Panc1 (cell line): ENCODE results near the gene NRG2. TPM values are rescaled to one million over a fixed set of nuclear protein-coding genes. Genes with fewer than 3 reads are reported as not detected.

Source experiments
- ATAC-seq: fragments of 200-7000 bp; cut with Tn5 transposase; 2 replicates; pipeline ENCODE4 v1.9.1; 2020; ENCODE audit warnings: mild to moderate bottlenecking, moderate library complexity
- BruUV-seq: library from RNA; stranded (reverse); fragments of 400-500 nt; replicated peaks from 2 replicates; lab custom pipeline; 2021; lab: Mats Ljungman, UMichigan
- CTCF ChIA-PET: fragments of 300-600 bp; sonication (Branson Sonifier 250); formaldehyde crosslinking; loops from one replicate; lab custom pipeline; 2022; ENCODE audit warnings: antibody characterized with exemption; lab: Charles Lee
- POLR2A ChIA-PET: fragments of 300-600 bp; sonication (Branson Sonifier 250); formaldehyde crosslinking; loops from one replicate; lab custom pipeline; 2022; ENCODE audit warnings: antibody characterized with exemption; lab: Charles Lee
- DNase-seq: peaks from one replicate; pipeline ENCODE4 v3.0.0-alpha.2; 2010; ENCODE audit warnings: low read depth, low spot score
- H3K27ac ChIP-seq: 2 replicates; pipeline ENCODE4 v1.5.1; 2011; ENCODE audit warnings: mild to moderate bottlenecking, low read length, inconsistent platforms
- H3K27me3 ChIP-seq: fragments of 200-500 bp; sonication (Bioruptor generic); 2 replicates; pipeline ENCODE4 v1.6.0; 2014; ENCODE audit warnings: low read length, inconsistent platforms; ENCODE audit not compliant: control insufficient read depth, insufficient read depth
- H3K36me3 ChIP-seq: fragments of 200-500 bp; sonication (Bioruptor generic); 2 replicates; pipeline ENCODE4 v1.5.1; 2014; ENCODE audit warnings: inconsistent platforms, mild to moderate bottlenecking, low read length, moderate library complexity; ENCODE audit not compliant: control insufficient read depth, insufficient read depth
- H3K4me1 ChIP-seq: 2 replicates; pipeline ENCODE4 v1.5.1; 2011; ENCODE audit warnings: inconsistent platforms, mild to moderate bottlenecking, low read length, moderate library complexity; ENCODE audit not compliant: control insufficient read depth, insufficient read depth
- H3K4me3 ChIP-seq, 2 experiments: 2 replicates each; pipeline ENCODE4 v1.5.1; 2011 to 2012; ENCODE audit warnings: low read depth in 2 of 2, low read length in 2 of 2, mild to moderate bottlenecking in 2 of 2, inconsistent platforms in 1 of 2, moderate library complexity in 1 of 2
- H3K9me3 ChIP-seq: fragments of 200-500 bp; sonication (Bioruptor generic); 2 replicates; pipeline ENCODE4 v1.5.1; 2014; ENCODE audit warnings: low read depth, mild to moderate bottlenecking, inconsistent platforms, low read length, moderate library complexity; ENCODE audit not compliant: control insufficient read depth, insufficient read depth
- POLR2AphosphoS5 ChIP-seq: IDR thresholded peaks from 2 replicates; pipeline ENCODE4 v1.6.1; 2012; ENCODE audit warnings: mild to moderate bottlenecking, low read depth, low read length, moderate library complexity
- SIN3A ChIP-seq: IDR thresholded peaks from 2 replicates; pipeline ENCODE4 v1.6.1; 2012; ENCODE audit warnings: low read depth, mild to moderate bottlenecking, low read length, moderate library complexity, borderline replicate concordance; ENCODE audit not compliant: insufficient read depth
- TCF7L2 ChIP-seq: IDR thresholded peaks from 2 replicates; pipeline ENCODE4 v1.6.1; 2011; ENCODE audit warnings: mild to moderate bottlenecking, low read depth, low read length, inconsistent platforms
- in situ Hi-C: cut with HindIII; loops from 2 replicates; pipeline ENCODE4 v1.10.0; 2016; ENCODE audit warnings: low sequenced_read_pairs, low pct_unique_long_range_greater_than_20kb
- intact Hi-C: fragments of 100-400 bp; cut with micrococcal nuclease; formaldehyde crosslinking; loops from one replicate; pipeline ENCODE4 v1.10.0; 2022; ENCODE audit not compliant: unreplicated experiment
- total RNA-seq: library from RNA; stranded (reverse); gene quantifications from one replicate; pipeline ENCODE4 v1.2.1, GENCODE V29; 2021; ENCODE audit not compliant: unreplicated experiment
- TF ChIP-seq, protein P1 (sequence below): fragments of 450-650 bp; IDR thresholded peaks from 2 replicates; pipeline ENCODE4 v1.5.1; 2017; ENCODE audit warnings: mild to moderate bottlenecking
- TF ChIP-seq, protein P2 (sequence below), 2 experiments: IDR thresholded peaks; 2 replicates each; pipeline ENCODE4 v1.6.1; 2011 to 2012; ENCODE audit warnings: low read depth in 2 of 2, control low read depth in 1 of 2, low read length in 1 of 2, mild to moderate bottlenecking in 1 of 2, moderate library complexity in 1 of 2; ENCODE audit not compliant: insufficient read depth in 1 of 2

Gene NRG2
- total RNA-seq, 1 experiment from 2014 or later, result 20.2 TPM

DNA sequence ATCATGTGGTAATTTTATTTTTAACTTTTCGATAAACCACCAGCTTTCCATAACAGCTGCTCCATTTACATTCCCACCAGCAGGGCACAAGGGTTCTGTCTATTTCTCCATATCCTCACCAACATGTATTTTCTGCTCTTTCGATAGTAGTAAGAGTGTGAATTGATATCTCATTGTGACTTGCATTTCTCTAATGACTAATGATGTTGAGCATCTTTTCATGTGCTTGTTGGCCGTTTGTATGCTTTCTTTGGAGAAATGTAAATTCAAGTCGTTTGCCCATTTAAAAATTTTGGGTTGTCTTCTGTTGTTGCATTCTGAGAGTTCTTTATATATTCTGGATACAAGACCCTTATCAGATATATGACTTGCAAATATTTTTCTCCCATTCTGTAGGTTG, 201.6 kb downstream of the NRG2 start:
- POLR2A ChIA-PET, result no interaction called here
- H3K27me3 ChIP-seq, result no peaks in the 10 kb centered on the region
- TF ChIP-seq, protein P1, sequence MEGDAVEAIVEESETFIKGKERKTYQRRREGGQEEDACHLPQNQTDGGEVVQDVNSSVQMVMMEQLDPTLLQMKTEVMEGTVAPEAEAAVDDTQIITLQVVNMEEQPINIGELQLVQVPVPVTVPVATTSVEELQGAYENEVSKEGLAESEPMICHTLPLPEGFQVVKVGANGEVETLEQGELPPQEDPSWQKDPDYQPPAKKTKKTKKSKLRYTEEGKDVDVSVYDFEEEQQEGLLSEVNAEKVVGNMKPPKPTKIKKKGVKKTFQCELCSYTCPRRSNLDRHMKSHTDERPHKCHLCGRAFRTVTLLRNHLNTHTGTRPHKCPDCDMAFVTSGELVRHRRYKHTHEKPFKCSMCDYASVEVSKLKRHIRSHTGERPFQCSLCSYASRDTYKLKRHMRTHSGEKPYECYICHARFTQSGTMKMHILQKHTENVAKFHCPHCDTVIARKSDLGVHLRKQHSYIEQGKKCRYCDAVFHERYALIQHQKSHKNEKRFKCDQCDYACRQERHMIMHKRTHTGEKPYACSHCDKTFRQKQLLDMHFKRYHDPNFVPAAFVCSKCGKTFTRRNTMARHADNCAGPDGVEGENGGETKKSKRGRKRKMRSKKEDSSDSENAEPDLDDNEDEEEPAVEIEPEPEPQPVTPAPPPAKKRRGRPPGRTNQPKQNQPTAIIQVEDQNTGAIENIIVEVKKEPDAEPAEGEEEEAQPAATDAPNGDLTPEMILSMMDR, result no peak
- no peak for TF ChIP-seq TCF7L2
- TF ChIP-seq, protein P2, sequence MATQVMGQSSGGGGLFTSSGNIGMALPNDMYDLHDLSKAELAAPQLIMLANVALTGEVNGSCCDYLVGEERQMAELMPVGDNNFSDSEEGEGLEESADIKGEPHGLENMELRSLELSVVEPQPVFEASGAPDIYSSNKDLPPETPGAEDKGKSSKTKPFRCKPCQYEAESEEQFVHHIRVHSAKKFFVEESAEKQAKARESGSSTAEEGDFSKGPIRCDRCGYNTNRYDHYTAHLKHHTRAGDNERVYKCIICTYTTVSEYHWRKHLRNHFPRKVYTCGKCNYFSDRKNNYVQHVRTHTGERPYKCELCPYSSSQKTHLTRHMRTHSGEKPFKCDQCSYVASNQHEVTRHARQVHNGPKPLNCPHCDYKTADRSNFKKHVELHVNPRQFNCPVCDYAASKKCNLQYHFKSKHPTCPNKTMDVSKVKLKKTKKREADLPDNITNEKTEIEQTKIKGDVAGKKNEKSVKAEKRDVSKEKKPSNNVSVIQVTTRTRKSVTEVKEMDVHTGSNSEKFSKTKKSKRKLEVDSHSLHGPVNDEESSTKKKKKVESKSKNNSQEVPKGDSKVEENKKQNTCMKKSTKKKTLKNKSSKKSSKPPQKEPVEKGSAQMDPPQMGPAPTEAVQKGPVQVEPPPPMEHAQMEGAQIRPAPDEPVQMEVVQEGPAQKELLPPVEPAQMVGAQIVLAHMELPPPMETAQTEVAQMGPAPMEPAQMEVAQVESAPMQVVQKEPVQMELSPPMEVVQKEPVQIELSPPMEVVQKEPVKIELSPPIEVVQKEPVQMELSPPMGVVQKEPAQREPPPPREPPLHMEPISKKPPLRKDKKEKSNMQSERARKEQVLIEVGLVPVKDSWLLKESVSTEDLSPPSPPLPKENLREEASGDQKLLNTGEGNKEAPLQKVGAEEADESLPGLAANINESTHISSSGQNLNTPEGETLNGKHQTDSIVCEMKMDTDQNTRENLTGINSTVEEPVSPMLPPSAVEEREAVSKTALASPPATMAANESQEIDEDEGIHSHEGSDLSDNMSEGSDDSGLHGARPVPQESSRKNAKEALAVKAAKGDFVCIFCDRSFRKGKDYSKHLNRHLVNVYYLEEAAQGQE (IDR thresholded peaks at IDR 0.05; ENCODE audit: insufficient read depth in 1 of 2, low read depth in 2 of 2, low read length in 1 of 2), result no peak
- TF ChIP-seq POLR2AphosphoS5, result no peak
- H3K27ac ChIP-seq, result no peak overlapping the region
- H3K4me1 ChIP-seq, result no peaks in the 10 kb centered on the region
- intact Hi-C loops, result no loop called here
- H3K9me3 ChIP-seq, result no peaks in the 10 kb centered on the region
- no peaks in the 10 kb centered on the region for H3K36me3 ChIP-seq
- BruUV-seq, result no TSS peak
- ATAC-seq (no peak), DNase-seq (no peak)
- in situ Hi-C loops, result no loop called here
- no peak overlapping the region for H3K4me3 ChIP-seq
- CTCF ChIA-PET, result no interaction called here

DNA sequence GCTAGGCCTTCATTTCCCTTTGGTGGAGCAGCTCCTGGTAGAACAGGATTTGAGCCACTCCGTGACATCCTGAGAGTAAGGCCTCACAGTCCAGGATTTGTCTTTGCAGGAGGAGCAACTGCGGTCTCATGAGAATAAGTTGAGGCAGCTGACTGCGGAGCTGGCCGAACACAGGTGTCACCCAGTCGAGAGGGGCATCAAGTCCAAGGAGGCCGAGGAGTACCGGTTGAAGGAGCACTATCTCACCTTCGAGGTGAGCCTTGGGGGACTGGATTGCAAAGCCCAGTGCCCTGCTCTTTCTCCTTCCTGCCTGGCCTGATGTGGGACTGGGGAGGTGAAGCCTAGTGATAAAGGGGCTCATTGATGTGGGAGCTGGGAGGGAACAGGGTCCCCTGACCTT, 203.2 kb downstream of the NRG2 start:
- ChIA-PET CTCF (interaction anchor here (0.7 kb wide), 1 partner anchor 27 kb away, joined by 4 read pairs; no protein-coding TSS in a partner anchor), POLR2A (interaction anchor here (0.5 kb wide), 1 partner anchor 96 kb away, joined by 8 read pairs; no protein-coding TSS in a partner anchor)
- H3K36me3 ChIP-seq, result no peaks in the 10 kb centered on the region
- no peaks in the 10 kb centered on the region for H3K9me3 ChIP-seq
- ATAC-seq (no peak), DNase-seq (no peak)
- no peaks in the 10 kb centered on the region for H3K27me3 ChIP-seq
- no TSS peak for BruUV-seq
- TF ChIP-seq SIN3A (no peak), TCF7L2 (no peak), POLR2AphosphoS5 (no peak)
- TF ChIP-seq, protein P1, result no peak
- TF ChIP-seq, protein P2 (IDR thresholded peaks at IDR 0.05; ENCODE audit: insufficient read depth in 1 of 2, low read depth in 2 of 2, low read length in 1 of 2), result no peak
- no peaks in the 10 kb centered on the region for H3K4me1 ChIP-seq
- H3K4me3 ChIP-seq, result no peak overlapping the region
- intact Hi-C loops (no loop called here), in situ Hi-C loops (no loop called here)
- no peak overlapping the region for H3K27ac ChIP-seq
